Liver (tissue), 9 donors: ENCODE results near the gene WDR81. TPM values are rescaled to one million over a fixed set of nuclear protein-coding genes. Genes with fewer than 3 reads are reported as not detected.

ENCODE experiments used
- DNase-seq: peaks from one replicate; pipeline ENCODE4 v3.0.0-alpha.2; 2017; ENCODE audit warnings: low spot score
- H3K27ac ChIP-seq, 2 donors: one replicate each; pipeline ENCODE4 v1.7.0; 2013; ENCODE audit warnings: inconsistent platforms in 2 of 2, low read length in 2 of 2, control low read depth in 1 of 2, low read depth in 1 of 2, mild to moderate bottlenecking in 1 of 2
- H3K27me3 ChIP-seq, 4 donors: one replicate each; pipeline versions ENCODE4 v1.6.1 to v1.7.0; 2013; ENCODE audit warnings: low read length in 3 of 4, inconsistent platforms in 1 of 4, mild to moderate bottlenecking in 1 of 4, moderate library complexity in 1 of 4; ENCODE audit not compliant: control insufficient read depth in 4 of 4, insufficient read depth in 4 of 4
- H3K36me3 ChIP-seq, 4 donors: one replicate each; pipeline versions ENCODE4 v1.6.1 to v1.7.0; 2013; ENCODE audit warnings: low read length in 3 of 4, mild to moderate bottlenecking in 3 of 4, low read depth in 1 of 4, moderate library complexity in 1 of 4; ENCODE audit not compliant: control insufficient read depth in 4 of 4, insufficient read depth in 3 of 4
- H3K4me1 ChIP-seq, 4 donors: one replicate each; pipeline versions ENCODE4 v1.6.1 to v1.7.0; 2013; ENCODE audit warnings: low read length in 3 of 4, mild to moderate bottlenecking in 3 of 4, moderate library complexity in 1 of 4; ENCODE audit not compliant: control insufficient read depth in 4 of 4, insufficient read depth in 4 of 4
- H3K4me3 ChIP-seq, 3 donors: one replicate each; pipeline versions ENCODE4 v1.6.1 to v1.7.0; 2013; ENCODE audit warnings: low read length in 3 of 3, control low read depth in 1 of 3, low read depth in 1 of 3, mild to moderate bottlenecking in 1 of 3
- H3K9ac ChIP-seq, 2 donors: one replicate each; pipeline ENCODE4 v1.7.0; 2013; ENCODE audit warnings: low read length in 2 of 2, mild to moderate bottlenecking in 2 of 2, moderate library complexity in 2 of 2, control low read depth in 1 of 2, low read depth in 1 of 2
- H3K9me3 ChIP-seq, 4 donors: one replicate each; pipeline versions ENCODE4 v1.6.1 to v1.7.0; 2013; ENCODE audit warnings: low read length in 3 of 4; ENCODE audit not compliant: control insufficient read depth in 4 of 4
- CTCF ChIP-seq: fragments of 150-350 bp; IDR thresholded peaks from 2 replicates; pipeline ENCODE4 v1.5.1; 2017; ENCODE audit warnings: improper control_type of control experiment, low read depth, low read length; ENCODE audit not compliant: missing input control
- EGR1 ChIP-seq, 2 donors: IDR thresholded peaks; 2 replicates each; pipeline ENCODE4 v1.6.1; 2016 to 2018; ENCODE audit warnings: antibody characterized with exemption in 2 of 2, low read depth in 2 of 2
- FOXA1 ChIP-seq: IDR thresholded peaks from 2 replicates; pipeline ENCODE4 v1.6.1; 2016; ENCODE audit warnings: antibody characterized with exemption
- FOXA2 ChIP-seq: IDR thresholded peaks from 2 replicates; pipeline ENCODE4 v1.6.1; 2016; ENCODE audit warnings: antibody characterized with exemption
- GABPA ChIP-seq, 2 donors: IDR thresholded peaks in 1 of 2; conservative IDR thresholded peaks in 1 of 2; 2 replicates each; pipeline ENCODE4 v1.6.1; 2016; ENCODE audit warnings: antibody characterized with exemption in 2 of 2, mild to moderate bottlenecking in 1 of 2, moderate library complexity in 1 of 2
- HNF4A ChIP-seq, 2 donors: conservative IDR thresholded peaks; 2 replicates each; pipeline ENCODE4 v1.6.1; 2016; ENCODE audit warnings: antibody characterized with exemption in 2 of 2, mild to moderate bottlenecking in 2 of 2
- HNF4G ChIP-seq: IDR thresholded peaks from 2 replicates; pipeline ENCODE4 v1.6.1; 2016; ENCODE audit warnings: antibody characterized with exemption
- JUND ChIP-seq, 2 donors: IDR thresholded peaks; 2 replicates each; pipeline ENCODE4 v1.6.1; 2016; ENCODE audit warnings: antibody characterized with exemption in 2 of 2
- MAX ChIP-seq: IDR thresholded peaks from 2 replicates; pipeline ENCODE4 v1.6.1; 2016; ENCODE audit warnings: antibody characterized with exemption
- NR2F2 ChIP-seq: IDR thresholded peaks from 2 replicates; pipeline ENCODE4 v1.6.1; 2016; ENCODE audit warnings: antibody characterized with exemption
- RAD21 ChIP-seq, 2 donors: IDR thresholded peaks; 2 replicates each; pipeline ENCODE4 v1.6.1; 2016; ENCODE audit warnings: antibody characterized with exemption in 2 of 2, mild to moderate bottlenecking in 2 of 2
- REST ChIP-seq: IDR thresholded peaks from 2 replicates; pipeline ENCODE4 v1.6.1; 2016; ENCODE audit warnings: antibody characterized with exemption, mild to moderate bottlenecking
- RXRA ChIP-seq, 2 donors: IDR thresholded peaks; 2 replicates each; pipeline ENCODE4 v1.6.1; 2017 to 2018; ENCODE audit warnings: antibody characterized with exemption in 2 of 2, mild to moderate bottlenecking in 1 of 2
- SP1 ChIP-seq: IDR thresholded peaks from 2 replicates; pipeline ENCODE4 v1.6.1; 2018; ENCODE audit warnings: antibody characterized with exemption, mild to moderate bottlenecking
- TAF1 ChIP-seq: conservative IDR thresholded peaks from 2 replicates; pipeline ENCODE4 v1.6.1; 2016; ENCODE audit warnings: antibody characterized with exemption, mild to moderate bottlenecking
- YY1 ChIP-seq: IDR thresholded peaks from 2 replicates; pipeline ENCODE4 v1.6.1; 2016; ENCODE audit warnings: antibody characterized with exemption, mild to moderate bottlenecking
- ZBTB33 ChIP-seq: IDR thresholded peaks from 2 replicates; pipeline ENCODE4 v1.6.1; 2016; ENCODE audit warnings: antibody characterized with exemption
- WGBS: extraction: QIAGEN DNeasy Blood & Tissue Kit; methylation state at CpG from one replicate; pipeline ENCODE4 v1.1.7; 2013; 5-methylcytosine and 5-hydroxymethylcytosine counted together
- polyA plus RNA-seq, 2 donors: library from polyadenylated mRNA; stranded (reverse) in 1 of 2; unstranded in 1 of 2; fragments of 200-250 nt in 1 of 2; fragments of >200 nt in 1 of 2; fragmentation: Nextera tagmentation in 1 of 2; extraction: Ambion mirVana in 1 of 2; gene quantifications; one replicate each; pipeline versions ENCODE4 v1.2.1 to v1.2.3, GENCODE V29; 2013 to 2015
- total RNA-seq, 2 donors: library from RNA; depleted of rRNA; stranded (reverse); fragments of >200 nt; gene quantifications; one replicate each; pipeline ENCODE4 v1.2.3, GENCODE V29; 2014
- TF ChIP-seq, protein P1 (sequence below): IDR thresholded peaks from 2 replicates; pipeline ENCODE4 v1.6.1; 2016; ENCODE audit warnings: antibody characterized with exemption
- donor health status: healthy.
- donor health status: healthy.
- donor health status: healthy.
- donor health status: healthy.
- donor health status: healthy.

WDR81 gene
- total and polyA plus RNA-seq, 4 donors: 12.3 to 41.8 (median 33.0) TPM

- peak overlapping the region; percentile 71 to 88 (median 79) for H3K4me3 ChIP-seq
- 30% methylated on average over 21 of the region's 21 CpGs for WGBS
- no peaks in the 10 kb centered on the region for H3K9me3 ChIP-seq
- no peak for DNase-seq
- H3K27me3 ChIP-seq: no peaks in the 10 kb centered on the region
- peak overlapping the region; percentile 82 to 89 for H3K9ac ChIP-seq
- peak overlapping the region; percentile 94 to 99 for H3K27ac ChIP-seq
- TF ChIP-seq RXRA (IDR thresholded peaks at IDR 0.05) (peak in 1 of 2 donors; percentile 14), ZBTB33 (no peak), EGR1 (IDR thresholded peaks at IDR 0.05; ENCODE audit: low read depth in 2 of 2) (peak in 1 of 2 donors; percentile 39)
- peaks cover 0 to under 1% (median 0%) of the 10 kb centered on the region in 4 donors for H3K36me3 ChIP-seq
- H3K4me1 ChIP-seq: peaks cover 4 to 34% (median 11%) of the 10 kb centered on the region in 4 donors
Observed at GRCh38 chr17:1762233-1762900, 37.9 kb downstream of the WDR81 start.

DNA sequence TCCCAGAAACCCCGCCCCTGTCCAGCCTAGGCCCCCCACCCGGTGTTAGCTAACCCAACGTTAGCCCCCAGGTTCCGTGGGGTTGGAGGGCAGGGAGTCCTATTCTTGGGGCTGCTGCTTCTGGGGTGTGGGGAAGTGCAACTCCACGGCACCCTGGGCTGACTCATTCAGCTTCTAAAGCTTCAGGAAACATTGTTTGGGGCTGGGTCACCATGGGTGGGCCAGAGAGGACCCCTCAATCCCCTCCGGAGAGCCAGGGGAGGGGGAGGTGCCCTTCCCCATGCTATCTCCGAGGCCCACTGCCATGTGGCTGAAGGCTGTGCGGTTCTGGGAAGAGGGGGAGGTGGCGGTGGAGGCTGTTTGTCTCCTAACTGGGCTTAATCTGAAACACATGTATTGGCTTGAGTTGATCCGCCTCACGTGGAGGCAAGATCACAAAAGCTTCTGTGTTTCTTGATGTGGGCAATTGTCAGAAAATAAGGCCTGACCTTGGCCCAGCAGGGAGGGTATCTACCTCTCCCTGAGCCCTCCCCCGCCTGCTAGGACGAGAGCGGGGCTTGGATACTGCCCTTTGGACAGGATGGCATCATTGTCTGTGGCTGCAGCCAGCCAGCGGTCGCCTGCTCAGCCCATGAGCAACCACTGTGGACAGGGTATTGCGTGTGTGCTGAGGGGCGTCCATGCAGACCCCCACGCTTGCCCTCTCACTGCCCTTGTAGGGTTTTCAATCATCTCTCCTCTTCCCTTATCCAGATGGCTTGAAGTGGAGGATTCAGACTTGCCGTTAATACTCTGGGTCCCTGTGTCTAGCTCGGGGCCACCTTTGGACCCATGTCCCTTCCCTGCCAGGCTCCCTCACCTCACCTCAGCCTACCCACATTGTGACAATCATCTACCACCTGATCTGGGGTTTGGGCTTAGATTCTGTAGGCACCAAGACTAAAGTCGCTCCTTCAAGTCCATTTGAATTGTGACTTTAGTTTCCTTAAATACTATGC is 38.7 kb downstream of the WDR81 start:
- Histone ChIP-seq H3K4me1 (peaks cover 4 to 34% (median 11%) of the 10 kb centered on the region in 4 donors), H3K9ac (peak overlapping the region; percentile 82 to 89), H3K27me3 (no peaks in the 10 kb centered on the region), H3K4me3 (peak overlapping the region; percentile 71 to 88 (median 79)), H3K27ac (peak overlapping the region; percentile 94 to 99), H3K9me3 (no peaks in the 10 kb centered on the region), H3K36me3 (peaks cover 0 to 4% (median 1%) of the 10 kb centered on the region in 4 donors)
- TF ChIP-seq SP1 (peak; percentile 94), RAD21 (IDR thresholded peaks at IDR 0.05) (peak in 1 of 2 donors; percentile 39), CTCF (no peak), HNF4G (peak; percentile 87), YY1 (peak; percentile 47), RXRA (IDR thresholded peaks at IDR 0.05) (peak; percentile 88 to 95), FOXA2 (no peak), JUND (IDR thresholded peaks at IDR 0.05) (peak; percentile 85 to 90), FOXA1 (no peak), ZBTB33 (peak; percentile 49), NR2F2 (peak; percentile 45), REST (peak; percentile 79), GABPA (IDR thresholded peaks at IDR 0.05 in 1 of 2, conservative IDR thresholded peaks at IDR 0.05 in 1 of 2) (peak in 1 of 2 donors; percentile 14), TAF1 (peak; percentile 94), MAX (peak; percentile 63), EGR1 (IDR thresholded peaks at IDR 0.05; ENCODE audit: low read depth in 2 of 2) (peak; percentile 42 to 58), HNF4A (conservative IDR thresholded peaks at IDR 0.05) (peak; percentile 93 to 94)
- TF ChIP-seq, protein P1, sequence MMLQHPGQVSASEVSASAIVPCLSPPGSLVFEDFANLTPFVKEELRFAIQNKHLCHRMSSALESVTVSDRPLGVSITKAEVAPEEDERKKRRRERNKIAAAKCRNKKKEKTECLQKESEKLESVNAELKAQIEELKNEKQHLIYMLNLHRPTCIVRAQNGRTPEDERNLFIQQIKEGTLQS: peak; percentile 92
- DNase-seq: peak; percentile 65
- 26% methylated on average over 22 of the region's 22 CpGs for WGBS
